Lower lobe of right lung (tissue), 2 donors: Measurements from ENCODE around the gene MXI1. TPM values are rescaled to one million over a fixed set of nuclear protein-coding genes. Genes with fewer than 3 reads are reported as not detected.

Experiments
- ATAC-seq, 2 donors: fragments of 200-7000 bp; cut with Tn5 transposase; one replicate each; pipeline ENCODE4 v1.9.1; 2020 to 2022; ENCODE audit warnings: mild to moderate bottlenecking in 2 of 2, moderate library complexity in 2 of 2
- DNase-seq: peaks from one replicate; pipeline ENCODE4 v3.0.0-alpha.2; 2020
- H3K27ac ChIP-seq: fragments of 200-600 bp; one replicate; pipeline ENCODE4 v1.8.0; 2022
- H3K27me3 ChIP-seq: fragments of 200-600 bp; one replicate; pipeline ENCODE4 v1.8.0; 2022; ENCODE audit warnings: low read depth
- H3K36me3 ChIP-seq: fragments of 200-600 bp; one replicate; pipeline ENCODE4 v1.8.0; 2022; ENCODE audit warnings: mild to moderate bottlenecking
- H3K4me1 ChIP-seq: fragments of 200-600 bp; one replicate; pipeline ENCODE4 v1.8.0; 2022
- H3K4me3 ChIP-seq: fragments of 200-600 bp; one replicate; pipeline ENCODE4 v1.8.0; 2022; ENCODE audit warnings: mild to moderate bottlenecking
- H3K9me3 ChIP-seq: fragments of 200-600 bp; one replicate; pipeline ENCODE4 v1.8.0; 2022
- intact Hi-C: fragments of 100-400 bp; cut with DNase I; formaldehyde crosslinking; loops from one replicate; pipeline ENCODE4 v1.11.0; 2022
- total RNA-seq: library from RNA; stranded (reverse); fragmentation: NEBNext Ultra II Directional; extraction: Animal tissue kit (Norgen Biotek cat#: 25700); gene quantifications from one replicate; pipeline ENCODE4 v1.2.1, GENCODE V29; 2021
- TF ChIP-seq, protein P1 (sequence below): fragments of 200-600 bp; IDR thresholded peaks from one replicate; pipeline ENCODE4 v1.8.0; 2022; ENCODE audit warnings: antibody characterized with exemption, mild to moderate bottlenecking
- donor health status: DM: no; HTN: yes; CAD: no; lungs with severe emphysema.

The MXI1 gene
- total RNA-seq, 1 donor from 2014 or later: 33.3 TPM

DNA sequence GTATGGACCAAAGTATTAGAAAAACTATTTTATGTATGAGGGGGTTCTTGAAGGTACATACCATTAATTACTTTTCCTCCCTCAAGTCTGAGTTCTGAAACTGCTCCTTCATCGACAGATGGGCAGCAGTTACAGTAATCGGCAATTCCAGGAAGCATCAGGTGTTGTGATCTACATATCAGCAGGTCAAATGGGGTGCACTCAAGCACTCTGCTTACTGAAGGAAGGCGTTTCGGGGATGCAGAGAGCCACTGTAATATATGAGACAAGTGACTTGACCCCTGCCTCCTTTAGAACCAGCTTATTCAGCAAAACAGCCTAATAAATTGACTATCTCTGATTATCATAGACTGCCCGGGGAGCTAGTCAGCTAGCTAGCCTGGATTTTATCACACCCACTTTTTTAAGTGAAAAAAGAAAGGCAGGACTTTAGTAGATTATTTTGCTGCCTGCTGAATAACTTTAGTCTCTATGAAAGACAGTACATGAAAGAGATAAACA is 93.1 kb downstream of the MXI1 start:
- Histone ChIP-seq H3K4me1 (peaks cover 46% of the 10 kb centered on the region), H3K9me3 (no peaks in the 10 kb centered on the region), H3K27me3 (no peaks in the 10 kb centered on the region), H3K4me3 (no peak overlapping the region), H3K36me3 (peaks cover 77% of the 10 kb centered on the region), H3K27ac (no peak overlapping the region)
- no peak for DNase-seq
- TF ChIP-seq, protein P1, sequence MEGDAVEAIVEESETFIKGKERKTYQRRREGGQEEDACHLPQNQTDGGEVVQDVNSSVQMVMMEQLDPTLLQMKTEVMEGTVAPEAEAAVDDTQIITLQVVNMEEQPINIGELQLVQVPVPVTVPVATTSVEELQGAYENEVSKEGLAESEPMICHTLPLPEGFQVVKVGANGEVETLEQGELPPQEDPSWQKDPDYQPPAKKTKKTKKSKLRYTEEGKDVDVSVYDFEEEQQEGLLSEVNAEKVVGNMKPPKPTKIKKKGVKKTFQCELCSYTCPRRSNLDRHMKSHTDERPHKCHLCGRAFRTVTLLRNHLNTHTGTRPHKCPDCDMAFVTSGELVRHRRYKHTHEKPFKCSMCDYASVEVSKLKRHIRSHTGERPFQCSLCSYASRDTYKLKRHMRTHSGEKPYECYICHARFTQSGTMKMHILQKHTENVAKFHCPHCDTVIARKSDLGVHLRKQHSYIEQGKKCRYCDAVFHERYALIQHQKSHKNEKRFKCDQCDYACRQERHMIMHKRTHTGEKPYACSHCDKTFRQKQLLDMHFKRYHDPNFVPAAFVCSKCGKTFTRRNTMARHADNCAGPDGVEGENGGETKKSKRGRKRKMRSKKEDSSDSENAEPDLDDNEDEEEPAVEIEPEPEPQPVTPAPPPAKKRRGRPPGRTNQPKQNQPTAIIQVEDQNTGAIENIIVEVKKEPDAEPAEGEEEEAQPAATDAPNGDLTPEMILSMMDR: no peak
- ATAC-seq: no peak
- intact Hi-C loops: no loop called here

DNA sequence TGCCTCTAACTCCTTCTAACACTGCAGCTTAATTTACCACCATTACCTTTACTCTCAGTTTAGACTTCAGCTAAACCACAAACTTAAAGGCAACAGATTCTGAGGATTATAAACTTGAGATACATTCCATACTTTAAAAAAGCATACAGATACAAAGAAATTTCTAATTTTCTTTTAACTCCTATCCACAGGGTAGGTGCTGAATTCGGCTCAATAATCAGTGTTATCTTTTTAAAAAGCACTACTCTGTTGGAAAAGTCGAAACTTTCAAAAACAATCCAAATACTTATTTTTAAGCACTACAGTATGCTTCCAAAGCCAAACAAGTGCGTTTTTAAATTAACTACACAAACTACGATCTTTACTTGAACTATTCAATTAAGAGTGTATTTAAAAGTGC is 96.3 kb downstream of the MXI1 start:
- H3K9me3 ChIP-seq: no peaks in the 10 kb centered on the region
- TF ChIP-seq, protein P1: no peak
- intact Hi-C loops: no loop called here
- H3K36me3 ChIP-seq: peaks cover 45% of the 10 kb centered on the region
- peaks cover 55% of the 10 kb centered on the region for H3K4me1 ChIP-seq
- DNase-seq: no peak
- H3K27ac ChIP-seq: peak overlapping the region; percentile 91
- ATAC-seq: no peak
- H3K27me3 ChIP-seq: no peaks in the 10 kb centered on the region
- H3K4me3 ChIP-seq: peak overlapping the region; percentile 77

DNA sequence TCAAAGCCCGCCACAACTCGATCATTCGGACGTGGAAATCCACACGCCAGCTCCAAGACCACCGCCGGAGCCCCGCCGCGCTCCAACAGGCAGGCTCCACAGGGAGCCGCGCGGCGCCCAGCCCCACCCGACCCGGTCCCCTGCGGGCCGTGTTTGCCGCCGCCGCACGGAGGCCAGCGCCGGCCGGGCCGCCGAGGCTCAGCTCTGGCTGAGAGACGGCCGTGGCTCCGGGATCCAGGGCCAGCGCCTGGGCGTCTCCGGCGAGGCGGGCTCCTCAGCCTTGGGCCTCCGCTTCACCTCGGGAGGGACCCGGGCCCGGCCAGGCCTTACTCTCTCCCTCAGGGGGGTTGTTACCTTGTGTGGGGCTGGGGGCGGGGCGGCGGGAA is 97.0 kb downstream of the MXI1 start:
- H3K4me3 ChIP-seq: peak overlapping the region; percentile 77
- peaks cover 55% of the 10 kb centered on the region for H3K4me1 ChIP-seq
- no peaks in the 10 kb centered on the region for H3K27me3 ChIP-seq
- DNase-seq (no peak), ATAC-seq (peak; percentile 80 to 84)
- peak overlapping the region; percentile 91 for H3K27ac ChIP-seq
- TF ChIP-seq, protein P1: no peak
- peaks cover 38% of the 10 kb centered on the region for H3K36me3 ChIP-seq
- no peaks in the 10 kb centered on the region for H3K9me3 ChIP-seq
- intact Hi-C loops: no loop called here

DNA sequence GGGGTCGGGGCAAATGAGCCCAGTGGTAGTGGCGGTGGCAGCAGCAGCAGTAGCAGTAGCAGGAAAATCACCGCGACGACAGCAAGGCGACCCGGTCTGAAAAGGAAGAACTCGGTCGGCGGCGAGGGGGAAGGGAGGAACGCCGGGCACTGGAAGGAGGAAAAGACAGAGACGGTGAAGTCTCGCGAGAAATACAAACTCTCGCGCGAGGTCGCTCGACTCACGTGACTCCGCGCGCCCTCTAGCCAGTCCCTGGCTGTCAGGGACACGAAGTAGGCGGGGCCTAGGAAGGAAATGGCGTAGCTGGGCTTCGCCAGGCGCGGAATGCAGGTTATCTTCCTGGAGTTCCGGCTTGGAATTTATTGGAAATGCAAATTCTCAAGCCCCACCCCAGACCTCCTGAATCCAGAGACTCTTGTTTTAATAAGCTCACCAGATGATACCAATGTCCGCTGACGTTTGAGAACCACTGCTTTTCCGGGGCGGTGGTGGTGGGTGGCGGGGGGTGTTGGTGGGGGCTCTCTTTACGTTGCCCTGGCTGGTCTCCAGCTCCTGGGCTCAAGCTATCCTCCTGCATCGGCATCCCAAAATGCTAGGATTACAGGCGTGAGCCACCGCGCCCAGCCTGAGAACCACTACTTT is 97.5 kb downstream of the MXI1 start, which contains the start of gene SMNDC1:
TSS of gene SMNDC1 (minus strand) at position 141 of the 642 bp plus-strand sequence. CDS start 1,333 bp downstream, outside the sequence.
- no peaks in the 10 kb centered on the region for H3K9me3 ChIP-seq
- peak within 1 kb of the TSS; percentile 91 for H3K27ac ChIP-seq
- H3K36me3 ChIP-seq: peaks cover 34% of the 10 kb centered on the region
- peak; percentile 97 for DNase-seq
- H3K4me1 ChIP-seq: peaks cover 54% of the 10 kb centered on the region
- TF ChIP-seq, protein P1: no peak
- peak within 1 kb of the TSS; percentile 77 for H3K4me3 ChIP-seq
- peak; percentile 98 for ATAC-seq
- intact Hi-C loops: no loop called here
- no peaks in the 10 kb centered on the region for H3K27me3 ChIP-seq

DNA sequence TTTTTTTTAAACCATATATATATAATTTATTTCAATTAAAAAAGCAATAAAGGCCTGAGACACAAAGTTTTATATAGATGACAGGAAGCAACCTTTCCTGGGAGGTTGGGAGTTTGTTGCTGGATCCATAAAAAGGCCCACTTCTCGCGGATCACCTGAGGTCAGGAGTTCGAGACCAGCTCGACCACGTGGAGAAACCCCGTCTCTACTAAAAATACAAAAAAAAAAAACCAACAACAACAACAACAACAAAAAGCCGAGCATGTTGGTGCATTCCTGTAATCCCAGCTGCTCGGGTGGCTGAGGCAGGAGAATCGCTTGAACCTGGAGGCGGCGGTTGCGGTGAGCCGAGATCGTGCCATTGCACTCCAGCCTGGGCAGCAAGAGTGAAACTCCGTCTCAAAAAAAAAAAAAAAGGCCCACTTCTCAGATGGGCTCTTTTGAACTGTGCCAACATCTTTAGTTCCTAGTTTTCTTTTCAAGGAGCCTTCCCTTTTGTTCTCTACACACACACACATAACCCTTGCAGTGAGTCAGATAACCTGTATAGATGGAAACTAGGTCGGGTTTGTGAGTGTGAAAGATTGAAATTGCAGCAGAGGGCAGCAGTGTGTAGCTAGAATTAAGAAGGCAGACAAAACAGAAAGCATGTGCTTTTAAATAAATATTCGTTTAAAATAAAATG is 98.5 kb downstream of the MXI1 start:
- peak overlapping the region; percentile 91 for H3K27ac ChIP-seq
- DNase-seq (no peak), ATAC-seq (peak; percentile 74 to 79)
- TF ChIP-seq, protein P1: peak; percentile 59
- no peaks in the 10 kb centered on the region for H3K27me3 ChIP-seq
- peaks cover 24% of the 10 kb centered on the region for H3K36me3 ChIP-seq
- H3K9me3 ChIP-seq: no peaks in the 10 kb centered on the region
- peak overlapping the region; percentile 77 for H3K4me3 ChIP-seq
- peaks cover 46% of the 10 kb centered on the region for H3K4me1 ChIP-seq
- intact Hi-C loops: no loop called here
